K562 (cell line): ENCODE measurements around the gene HIF1A. TPM values are rescaled to one million over a fixed set of nuclear protein-coding genes. Genes with fewer than 3 reads are reported as not detected.

Experiments
- ATAC-seq: fragments of 200-7000 bp; cut with Tn5 transposase; 3 replicates; pipeline ENCODE4 v1.9.1; 2020; ENCODE audit warnings: moderate library complexity
- BruUV-seq: library from RNA; stranded (reverse); fragments of 400-500 nt; replicated peaks from 2 replicates; lab custom pipeline; 2021; lab: Mats Ljungman, UMichigan
- CTCF ChIA-PET: fragments of 300-600 bp; formaldehyde crosslinking; extraction: SDS; loops from one replicate; lab custom pipeline; 2021; ENCODE audit warnings: low intra/inter-chr PET ratio; lab: Yijun Ruan, JAX
- POLR2A ChIA-PET: fragments of 300-600, 350-650 bp; sonication (Branson Sonifier 250); formaldehyde crosslinking; extraction: SDS; loops from one replicate; lab custom pipeline; 2021; ENCODE audit warnings: antibody characterized with exemption, inconsistent platforms; lab: Yijun Ruan, JAX
- DNase-seq, 4 experiments: peaks; one replicate each; pipeline versions ENCODE4 v3.0.0 to v3.0.0-alpha.2; 2011 to 2018; ENCODE audit warnings: low spot score in 3 of 4, mixed read lengths in 3 of 4; ENCODE audit errors: extremely low read depth in 1 of 4
- FAIRE-seq: peaks from 2 replicates; lab custom pipeline; 2011; peaks lifted over from hg19 to GRCh38; lab: Jason Lieb, UNC
- H2AFZ ChIP-seq: 2 replicates; pipeline ENCODE4 v1.6.0; 2011; ENCODE audit warnings: low read depth, low read length, control low read depth, inconsistent platforms
- H3K27ac ChIP-seq: fragments of 200-600 bp; 3 replicates; pipeline ENCODE4 v1.8.0; 2011; ENCODE audit warnings: low read depth, mild to moderate bottlenecking, control low read depth, inconsistent platforms, low read length, moderate library complexity, mixed read lengths; ENCODE audit errors: extremely low read depth
- H3K27me3 ChIP-seq, 2 experiments: fragments of 300-600 bp in 1 of 2; 2 replicates in 1 of 2; 3 replicates in 1 of 2; pipeline versions ENCODE4 v1.6.0 to v1.8.0; 2011; ENCODE audit warnings: inconsistent platforms in 2 of 2, low read length in 2 of 2, mild to moderate bottlenecking in 1 of 2, mixed read lengths in 1 of 2, moderate library complexity in 1 of 2; ENCODE audit not compliant: control insufficient read depth in 2 of 2, insufficient read depth in 2 of 2
- H3K36me3 ChIP-seq: fragments of 300-600 bp; 3 replicates; pipeline ENCODE4 v1.8.0; 2011; ENCODE audit warnings: mild to moderate bottlenecking, low read length, inconsistent platforms; ENCODE audit not compliant: control insufficient read depth, insufficient read depth
- H3K4me1 ChIP-seq, 2 experiments: fragments of 200-600 bp in 1 of 2; replicated peaks in 1 of 2; 2 replicates in 1 of 2; 3 replicates in 1 of 2; pipeline versions ENCODE4 v1.5.1 to v1.8.0; 2011; ENCODE audit warnings: inconsistent platforms in 2 of 2, low read length in 2 of 2, mild to moderate bottlenecking in 1 of 2, mixed read lengths in 1 of 2, moderate library complexity in 1 of 2; ENCODE audit not compliant: control insufficient read depth in 2 of 2, insufficient read depth in 2 of 2
- H3K4me2 ChIP-seq: 2 replicates; pipeline ENCODE4 v1.6.1; 2011; ENCODE audit warnings: low read length, control low read depth, inconsistent platforms, mixed read lengths; ENCODE audit not compliant: insufficient read depth
- H3K4me3 ChIP-seq: fragments of 200-600 bp; sonication (generic), shearing (Covaris generic); 2 replicates; pipeline ENCODE4 v1.5.1; 2016; ENCODE audit warnings: control low read depth, inconsistent platforms
- H3K79me2 ChIP-seq: fragments of 200-600 bp; 3 replicates; pipeline ENCODE4 v1.8.0; 2011; ENCODE audit warnings: low read length, inconsistent platforms; ENCODE audit not compliant: control insufficient read depth, insufficient read depth
- H3K9ac ChIP-seq, 2 experiments: 2 replicates each; pipeline versions ENCODE4 v1.6.0 to v1.6.1; 2011; ENCODE audit warnings: low read depth in 2 of 2, low read length in 2 of 2, control low read depth in 1 of 2, inconsistent platforms in 1 of 2, mild to moderate bottlenecking in 1 of 2, mixed read lengths in 1 of 2; ENCODE audit not compliant: insufficient read depth in 1 of 2
- H3K9me1 ChIP-seq: one replicate; pipeline ENCODE4 v1.6.0; 2011; ENCODE audit warnings: inconsistent platforms, mild to moderate bottlenecking, low read length, moderate library complexity; ENCODE audit not compliant: control insufficient read depth, insufficient read depth
- H3K9me3 ChIP-seq: replicated peaks from 2 replicates; pipeline ENCODE4 v1.5.1; 2011; ENCODE audit warnings: low read depth, low read length, inconsistent platforms; ENCODE audit not compliant: control insufficient read depth, insufficient read depth
- H4K20me1 ChIP-seq: replicated peaks from 2 replicates; pipeline ENCODE4 v1.6.1; 2011; ENCODE audit warnings: low read length, inconsistent platforms, mixed read lengths; ENCODE audit not compliant: control insufficient read depth, insufficient read depth
- BCL6 ChIP-seq: fragments of 250-450 bp; sonication (Bioruptor Pico); IDR thresholded peaks from 2 replicates; pipeline ENCODE4 v1.4.0; 2020
- DACH1 ChIP-seq: fragments of 450-650 bp; IDR thresholded peaks from 2 replicates; pipeline ENCODE4 v1.6.1; 2018; ENCODE audit not compliant: partially characterized antibody
- FOXK2 ChIP-seq, 2 experiments: fragments of 450-650 bp; IDR thresholded peaks in 1 of 2; conservative IDR thresholded peaks in 1 of 2; 2 replicates each; pipeline ENCODE4 v1.6.1; 2016; ENCODE audit warnings: low read depth in 2 of 2, mild to moderate bottlenecking in 1 of 2
- GATAD2B ChIP-seq: fragments of 450-650 bp; IDR thresholded peaks from 2 replicates; pipeline ENCODE4 v1.6.1; 2017; ENCODE audit warnings: mild to moderate bottlenecking, borderline replicate concordance
- HMG20A ChIP-seq: fragments of 450-650 bp; formaldehyde crosslinking; conservative IDR thresholded peaks from 2 replicates; pipeline ENCODE4 v1.4.0; 2020; ENCODE audit warnings: mild to moderate bottlenecking, mixed read lengths
- HNRNPK ChIP-seq: fragments of 200-400 bp; formaldehyde crosslinking; IDR thresholded peaks from one replicate; pipeline ENCODE4 v1.6.1; 2018; ENCODE audit warnings: mild to moderate bottlenecking, low read depth, low read length; ENCODE audit not compliant: poor library complexity, severe bottlenecking
- JUND ChIP-seq, 2 experiments: IDR thresholded peaks; 2 replicates in 1 of 2; 3 replicates in 1 of 2; pipeline ENCODE4 v1.6.1; 2011; ENCODE audit warnings: borderline replicate concordance in 2 of 2, low read depth in 2 of 2, low read length in 2 of 2, improper control_type of control experiment in 1 of 2, missing biosample characterization in 1 of 2, missing genetic modification characterization in 1 of 2, missing genetic modification reagents in 1 of 2
- MECOM ChIP-seq: fragments of 250-450 bp; sonication (Bioruptor Pico); IDR thresholded peaks from 2 replicates; pipeline ENCODE4 v1.8.0; 2022; ENCODE audit warnings: inconsistent platforms
- PCBP1 ChIP-seq: fragments of 200-400 bp; formaldehyde crosslinking; IDR thresholded peaks from 2 replicates; pipeline ENCODE4 v1.6.1; 2018; ENCODE audit warnings: mild to moderate bottlenecking, low read depth, low read length; ENCODE audit not compliant: poor library complexity, severe bottlenecking
- SPI1 ChIP-seq: IDR thresholded peaks from 2 replicates; pipeline ENCODE4 v1.6.1; 2011; ENCODE audit warnings: low read depth, low read length, control low read depth, borderline replicate concordance
- TCFL5 ChIP-seq: fragments of 250-450 bp; sonication (Bioruptor Pico); conservative IDR thresholded peaks from 2 replicates; pipeline ENCODE4 v1.6.1; 2021; ENCODE audit warnings: mild to moderate bottlenecking, moderate library complexity, matching md5 sums
- YY1 ChIP-seq, 3 experiments: IDR thresholded peaks; 2 replicates each; pipeline ENCODE4 v1.6.1; 2011; ENCODE audit warnings: low read length in 2 of 3, mild to moderate bottlenecking in 2 of 3, moderate library complexity in 2 of 3, borderline replicate concordance in 1 of 3, control low read depth in 1 of 3, low read depth in 1 of 3; ENCODE audit not compliant: insufficient read depth in 3 of 3, insufficient replicate concordance in 2 of 3, control insufficient read depth in 1 of 3, insufficient read length in 1 of 3; ENCODE audit errors: extremely low read depth in 1 of 3
- ZFP36 ChIP-seq: fragments of 150-350 bp; IDR thresholded peaks from 2 replicates; pipeline ENCODE4 v1.6.1; 2018; ENCODE audit warnings: low read length, low read depth; ENCODE audit not compliant: partially characterized antibody
- ZNF766 ChIP-seq: fragments of 200-800 bp; sonication (Bioruptor generic); conservative IDR thresholded peaks from 2 replicates; pipeline ENCODE4 v1.6.1; 2016; ENCODE audit warnings: missing genetic modification characterization, missing compliant biosample characterization
- in situ Hi-C: fragments of 300-500 bp; cut with MboI; formaldehyde crosslinking; loops from 4 replicates; pipeline ENCODE4 v1.15.0; 2018; ENCODE audit warnings: inconsistent platforms, mixed read lengths
- intact Hi-C: fragments of 100-400 bp; cut with micrococcal nuclease; formaldehyde crosslinking; loops from 2 replicates; pipeline ENCODE4 v1.14.2; 2022
- polyA plus RNA-seq, 8 experiments: library from polyadenylated mRNA; depleted of rRNA in 4 of 8; stranded (reverse) in 5 of 8; unstranded in 3 of 8; fragments of >200 nt; fragmentation: Nextera tagmentation in 2 of 8; fragmentation: Illumina TruSeq in 1 of 8; extraction: Ambion mirVana in 2 of 8; extraction: Trizol in 1 of 8; gene quantifications; 2 replicates each; pipeline versions ENCODE4 v1.2.1 to v1.2.3, GENCODE V29; 2011 to 2014; ENCODE audit warnings: inconsistent platforms in 1 of 8, missing spikeins in 1 of 8
- total RNA-seq, 7 experiments: library from RNA; depleted of rRNA in 6 of 7; stranded (reverse); fragments of >200 nt in 6 of 7; fragmentation: Illumina TruSeq in 2 of 7; extraction: Trizol in 2 of 7; gene quantifications; 2 replicates each; pipeline versions ENCODE4 v1.2.1 to v1.2.3, GENCODE V29; 2011 to 2021; ENCODE audit warnings: low replicate concordance in 1 of 7
- TF ChIP-seq, protein P1 (sequence below): fragments of 250-450 bp; sonication (Bioruptor Pico); IDR thresholded peaks from 2 replicates; pipeline ENCODE4 v1.4.0; 2020; ENCODE audit warnings: mild to moderate bottlenecking, moderate library complexity
- TF ChIP-seq, protein P2 (sequence below): fragments of 450-650 bp; IDR thresholded peaks from one replicate; pipeline ENCODE4 v1.6.1; 2018; ENCODE audit warnings: mild to moderate bottlenecking, moderate library complexity; ENCODE audit not compliant: partially characterized antibody

The HIF1A gene
- total and polyA plus RNA-seq, 9 of the 15 experiments (the other 6 are each of a cell fraction or from before 2014, with no cell fraction given): 5.9 to 35.3 (median 24.2) TPM

DNA sequence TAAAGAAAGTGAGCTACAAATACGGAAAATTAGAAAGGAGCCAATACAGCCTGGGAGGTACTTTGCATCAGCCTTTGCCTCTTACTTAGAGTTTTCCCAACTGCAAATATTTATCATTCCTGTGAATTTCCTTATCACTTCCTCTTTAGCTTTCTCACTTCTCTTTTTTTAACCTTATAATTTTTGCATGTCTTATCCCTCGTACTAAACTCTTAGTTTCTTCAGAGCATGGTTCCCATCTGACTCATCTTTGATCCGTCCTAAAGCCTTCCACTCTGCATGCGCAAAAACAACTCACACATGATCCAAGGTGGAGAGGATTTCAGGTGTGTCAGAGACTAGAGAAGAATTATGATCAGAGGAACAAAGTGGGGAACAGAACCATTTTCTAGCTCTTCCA lies 57.3 kb downstream of the HIF1A start (continued):
- no peak for TF ChIP-seq YY1 (IDR thresholded peaks at IDR 0.05; ENCODE audit: borderline replicate concordance in 1 of 3, control insufficient read depth in 1 of 3, extremely low read depth in 1 of 3, insufficient read depth in 3 of 3, insufficient read length in 1 of 3, insufficient replicate concordance in 2 of 3, low read depth in 1 of 3, low read length in 2 of 3)
- peak; percentile 14; the same call in 1 of the 2 replicates for TF ChIP-seq JUND (IDR thresholded peaks at IDR 0.05; ENCODE audit: borderline replicate concordance, low read depth, low read length)
- TF ChIP-seq JUND (tag; IDR thresholded peaks at IDR 0.05; ENCODE audit: borderline replicate concordance, low read depth, low read length): peak; percentile 9; the same call in 1 of the 3 replicates
- TF ChIP-seq TCFL5: no peak
- no peak for TF ChIP-seq PCBP1
- peak; percentile 79; the same call in 1 of the 2 replicates for TF ChIP-seq SPI1

DNA sequence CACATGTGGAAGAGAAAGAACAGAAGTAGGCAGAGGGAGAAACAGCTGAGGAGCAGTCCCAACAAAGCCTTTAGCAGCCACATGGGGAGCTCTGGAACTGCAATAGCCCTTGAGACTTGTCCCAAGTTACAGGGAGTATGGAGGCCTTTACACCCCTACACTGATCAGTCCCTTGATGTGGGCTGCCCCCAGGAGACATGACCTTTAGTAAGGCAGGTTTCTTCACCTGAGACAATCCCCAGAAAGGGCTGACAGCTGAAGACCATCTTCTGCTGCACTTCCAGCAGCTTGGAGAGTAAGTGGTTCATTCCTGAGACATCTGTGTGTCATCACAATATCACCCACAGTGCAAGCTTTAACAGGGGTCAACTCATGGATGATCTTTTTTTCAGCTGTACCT lies 58.3 kb downstream of the HIF1A start:
- Histone ChIP-seq H3K4me2 (peak overlapping the region; percentile 3; the same call in 1 of the 2 replicates), H3K4me1 (peaks cover 5 to 13% of the 10 kb centered on the region in 2 experiments; a peak in 3 of 5 replicates), H3K27ac (no peak overlapping the region), H3K9me3 (no peaks in the 10 kb centered on the region), H3K36me3 (no peaks in the 10 kb centered on the region), H3K79me2 (peaks cover 23% of the 10 kb centered on the region), H3K27me3 (no peaks in the 10 kb centered on the region), H4K20me1 (no peaks in the 10 kb centered on the region), H3K4me3 (no peak overlapping the region), H2AFZ (peak overlapping the region; percentile 72; the same call in 1 of the 2 replicates), H3K9me1 (no peaks in the 10 kb centered on the region), H3K9ac (no peak overlapping the region)
- BruUV-seq: no TSS peak
- ATAC-seq (peak; percentile 70), FAIRE-seq (peak; percentile 78), DNase-seq (peak in 2 of 4 experiments; percentile 42 to 50)
- CTCF ChIA-PET: no interaction called here
- intact Hi-C loops (loop anchor here (1.0 to 5.0 kb wide), 3 partner anchors 56 to 276 kb away; partner anchors contain the start of gene HIF1A), in situ Hi-C loops (no loop called here)
- POLR2A ChIA-PET: interaction anchor here (1.3 to 3.4 kb wide), 2 partner anchors 8 to 11 kb away, joined by 3 to 23 read pairs; partner anchors contain the start of gene SNAPC1
- TF ChIP-seq DACH1: peak; percentile 19
- TF ChIP-seq ZNF766 (CRISPR knock-in tag): no peak
- TF ChIP-seq HNRNPK: no peak
- no peak for TF ChIP-seq BCL6 (CRISPR knock-in tag)
- no peak for TF ChIP-seq HMG20A
- no peak for TF ChIP-seq MECOM (CRISPR knock-in tag)
- no peak for TF ChIP-seq GATAD2B
- TF ChIP-seq, protein P1, sequence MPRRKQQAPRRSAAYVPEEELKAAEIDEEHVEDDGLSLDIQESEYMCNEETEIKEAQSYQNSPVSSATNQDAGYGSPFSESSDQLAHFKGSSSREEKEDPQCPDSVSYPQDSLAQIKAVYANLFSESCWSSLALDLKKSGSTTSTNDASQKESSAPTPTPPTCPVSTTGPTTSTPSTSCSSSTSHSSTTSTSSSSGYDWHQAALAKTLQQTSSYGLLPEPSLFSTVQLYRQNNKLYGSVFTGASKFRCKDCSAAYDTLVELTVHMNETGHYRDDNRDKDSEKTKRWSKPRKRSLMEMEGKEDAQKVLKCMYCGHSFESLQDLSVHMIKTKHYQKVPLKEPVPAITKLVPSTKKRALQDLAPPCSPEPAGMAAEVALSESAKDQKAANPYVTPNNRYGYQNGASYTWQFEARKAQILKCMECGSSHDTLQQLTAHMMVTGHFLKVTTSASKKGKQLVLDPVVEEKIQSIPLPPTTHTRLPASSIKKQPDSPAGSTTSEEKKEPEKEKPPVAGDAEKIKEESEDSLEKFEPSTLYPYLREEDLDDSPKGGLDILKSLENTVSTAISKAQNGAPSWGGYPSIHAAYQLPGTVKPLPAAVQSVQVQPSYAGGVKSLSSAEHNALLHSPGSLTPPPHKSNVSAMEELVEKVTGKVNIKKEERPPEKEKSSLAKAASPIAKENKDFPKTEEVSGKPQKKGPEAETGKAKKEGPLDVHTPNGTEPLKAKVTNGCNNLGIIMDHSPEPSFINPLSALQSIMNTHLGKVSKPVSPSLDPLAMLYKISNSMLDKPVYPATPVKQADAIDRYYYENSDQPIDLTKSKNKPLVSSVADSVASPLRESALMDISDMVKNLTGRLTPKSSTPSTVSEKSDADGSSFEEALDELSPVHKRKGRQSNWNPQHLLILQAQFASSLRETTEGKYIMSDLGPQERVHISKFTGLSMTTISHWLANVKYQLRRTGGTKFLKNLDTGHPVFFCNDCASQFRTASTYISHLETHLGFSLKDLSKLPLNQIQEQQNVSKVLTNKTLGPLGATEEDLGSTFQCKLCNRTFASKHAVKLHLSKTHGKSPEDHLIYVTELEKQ (CRISPR knock-in tag): no peak
- TF ChIP-seq ZFP36: no peak
- TF ChIP-seq FOXK2 (conservative IDR thresholded peaks at IDR 0.05 in 1 of 2, IDR thresholded peaks at IDR 0.05 in 1 of 2; ENCODE audit: low read depth in 2 of 2): no peak
- TF ChIP-seq, protein P2, sequence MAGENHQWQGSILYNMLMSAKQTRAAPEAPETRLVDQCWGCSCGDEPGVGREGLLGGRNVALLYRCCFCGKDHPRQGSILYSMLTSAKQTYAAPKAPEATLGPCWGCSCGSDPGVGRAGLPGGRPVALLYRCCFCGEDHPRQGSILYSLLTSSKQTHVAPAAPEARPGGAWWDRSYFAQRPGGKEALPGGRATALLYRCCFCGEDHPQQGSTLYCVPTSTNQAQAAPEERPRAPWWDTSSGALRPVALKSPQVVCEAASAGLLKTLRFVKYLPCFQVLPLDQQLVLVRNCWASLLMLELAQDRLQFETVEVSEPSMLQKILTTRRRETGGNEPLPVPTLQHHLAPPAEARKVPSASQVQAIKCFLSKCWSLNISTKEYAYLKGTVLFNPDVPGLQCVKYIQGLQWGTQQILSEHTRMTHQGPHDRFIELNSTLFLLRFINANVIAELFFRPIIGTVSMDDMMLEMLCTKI: no peak
